Activated CD8-positive, alpha-beta memory T cell treated with anti-CD3 and anti-CD28 coated beads, Interleukin-2, amount 10 ng/mL, durations not matched to agents 7 days and 5 days (primary cell): Measurements from ENCODE around the gene B4GALT1. TPM values are rescaled to one million over a fixed set of nuclear protein-coding genes. Genes with fewer than 3 reads are reported as not detected.

ENCODE experiments used
- ATAC-seq: fragments of 150-1000 bp; cut with Tn5 transposase; one replicate; pipeline ENCODE4 v1.10.0; 2021; ENCODE audit warnings: moderate library complexity
- CTCF ChIA-PET: fragments of 350-600 bp; sonication (Branson Sonifier 250); formaldehyde crosslinking; loops from one replicate; lab custom pipeline; 2021; ENCODE audit warnings: antibody characterized with exemption; lab: Charles Lee
- DNase-seq: peaks from one replicate; pipeline ENCODE4 v3.0.0-alpha.2; 2020
- H3K27ac Mint-ChIP-seq: one replicate; pipeline ENCODE4 v1.8.0; 2021; ENCODE audit warnings: mild to moderate bottlenecking, mixed read lengths
- H3K27me3 Mint-ChIP-seq: one replicate; pipeline ENCODE4 v1.8.0; 2021; ENCODE audit warnings: mixed read lengths
- H3K36me3 Mint-ChIP-seq: one replicate; pipeline ENCODE4 v1.8.0; 2021; ENCODE audit warnings: mild to moderate bottlenecking, mixed read lengths
- H3K4me1 Mint-ChIP-seq: one replicate; pipeline ENCODE4 v1.8.0; 2021; ENCODE audit warnings: mixed read lengths
- H3K4me3 Mint-ChIP-seq: one replicate; pipeline ENCODE4 v1.8.0; 2021; ENCODE audit warnings: mild to moderate bottlenecking, moderate library complexity, mixed read lengths
- H3K9me3 Mint-ChIP-seq: one replicate; pipeline ENCODE4 v1.8.0; 2022; ENCODE audit warnings: low read depth, mixed read lengths
- total RNA-seq, 2 experiments: library from RNA; stranded (reverse); gene quantifications; one replicate each; pipeline ENCODE4 v1.2.3, GENCODE V29; 2021

Gene B4GALT1, protein sequence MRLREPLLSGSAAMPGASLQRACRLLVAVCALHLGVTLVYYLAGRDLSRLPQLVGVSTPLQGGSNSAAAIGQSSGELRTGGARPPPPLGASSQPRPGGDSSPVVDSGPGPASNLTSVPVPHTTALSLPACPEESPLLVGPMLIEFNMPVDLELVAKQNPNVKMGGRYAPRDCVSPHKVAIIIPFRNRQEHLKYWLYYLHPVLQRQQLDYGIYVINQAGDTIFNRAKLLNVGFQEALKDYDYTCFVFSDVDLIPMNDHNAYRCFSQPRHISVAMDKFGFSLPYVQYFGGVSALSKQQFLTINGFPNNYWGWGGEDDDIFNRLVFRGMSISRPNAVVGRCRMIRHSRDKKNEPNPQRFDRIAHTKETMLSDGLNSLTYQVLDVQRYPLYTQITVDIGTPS
- 10 to 100 TPM; 33.8 to 35.2 TPM for total RNA-seq

- peaks cover 49% of the 10 kb centered on the region for H3K4me1 Mint-ChIP-seq
- peaks cover 2% of the 10 kb centered on the region for H3K36me3 Mint-ChIP-seq
- H3K27ac Mint-ChIP-seq = peak within 1 kb of the TSS; percentile 96
- DNase-seq (peak; percentile 97), ATAC-seq (peak; percentile 77)
- H3K9me3 Mint-ChIP-seq = no peaks in the 10 kb centered on the region
- peak within 1 kb of the TSS; percentile 93 for H3K4me3 Mint-ChIP-seq
- CTCF ChIA-PET = interaction anchor here (0.7 to 2.1 kb wide), 7 partner anchors 9 to 87 kb away, joined by 3 to 8 read pairs (median 4); no protein-coding TSS in a partner anchor
- no peaks in the 10 kb centered on the region for H3K27me3 Mint-ChIP-seq
Measured at GRCh38 chr9:33167084-33167971, at the start of gene B4GALT1. TSS of gene B4GALT1 (minus strand) at chr9:33167336. CDS start at chr9:33167169, 167 bp downstream.

- CTCF ChIA-PET = interaction anchor here (1.3 kb wide), 1 partner anchor 93 kb away, joined by 3 read pairs; no protein-coding TSS in a partner anchor
- Mint-ChIP-seq H3K4me1 (peaks cover 3% of the 10 kb centered on the region), H3K27me3 (peaks cover 15% of the 10 kb centered on the region), H3K36me3 (no peaks in the 10 kb centered on the region), H3K9me3 (no peaks in the 10 kb centered on the region), H3K4me3 (no peak overlapping the region), H3K27ac (no peak overlapping the region)
- no peak for DNase-seq
- no peak for ATAC-seq
Measured at GRCh38 chr9:33211695-33212393, 44.7 kb upstream of the B4GALT1 start.

- Mint-ChIP-seq H3K9me3 (no peaks in the 10 kb centered on the region), H3K4me1 (peaks cover 3% of the 10 kb centered on the region), H3K4me3 (no peak overlapping the region), H3K27me3 (peaks cover 2% of the 10 kb centered on the region), H3K27ac (no peak overlapping the region), H3K36me3 (no peaks in the 10 kb centered on the region)
- CTCF ChIA-PET = no interaction called here
- ATAC-seq = no peak
- DNase-seq = no peak
Measured at GRCh38 chr9:33210006-33210715, 43.0 kb upstream of the B4GALT1 start.

DNA sequence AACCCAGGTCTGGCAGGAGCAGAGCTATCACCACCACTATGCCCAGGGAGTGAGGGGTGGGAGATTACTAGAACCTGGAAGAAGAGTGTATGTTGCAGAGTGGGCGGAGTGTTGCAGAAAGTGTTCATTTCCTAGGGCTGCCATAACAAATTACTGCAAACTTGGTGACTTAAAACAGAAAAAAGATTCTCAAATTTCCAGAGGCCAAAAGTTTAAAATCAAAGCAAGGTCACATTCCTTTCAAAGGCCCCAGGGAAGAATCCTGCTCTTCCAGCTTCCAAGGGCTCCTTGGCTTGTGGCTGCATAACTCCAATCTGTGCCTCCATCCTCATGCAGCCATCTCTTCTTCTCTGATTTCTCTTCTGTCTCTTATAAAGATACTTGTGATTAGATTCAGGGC lies 42.3 kb upstream of the B4GALT1 start:
- Mint-ChIP-seq H3K27me3 (peaks cover 2% of the 10 kb centered on the region), H3K36me3 (no peaks in the 10 kb centered on the region), H3K4me1 (peaks cover 2% of the 10 kb centered on the region), H3K27ac (no peak overlapping the region), H3K9me3 (no peaks in the 10 kb centered on the region), H3K4me3 (no peak overlapping the region)
- ATAC-seq (no peak), DNase-seq (no peak)
- CTCF ChIA-PET = no interaction called here

DNA sequence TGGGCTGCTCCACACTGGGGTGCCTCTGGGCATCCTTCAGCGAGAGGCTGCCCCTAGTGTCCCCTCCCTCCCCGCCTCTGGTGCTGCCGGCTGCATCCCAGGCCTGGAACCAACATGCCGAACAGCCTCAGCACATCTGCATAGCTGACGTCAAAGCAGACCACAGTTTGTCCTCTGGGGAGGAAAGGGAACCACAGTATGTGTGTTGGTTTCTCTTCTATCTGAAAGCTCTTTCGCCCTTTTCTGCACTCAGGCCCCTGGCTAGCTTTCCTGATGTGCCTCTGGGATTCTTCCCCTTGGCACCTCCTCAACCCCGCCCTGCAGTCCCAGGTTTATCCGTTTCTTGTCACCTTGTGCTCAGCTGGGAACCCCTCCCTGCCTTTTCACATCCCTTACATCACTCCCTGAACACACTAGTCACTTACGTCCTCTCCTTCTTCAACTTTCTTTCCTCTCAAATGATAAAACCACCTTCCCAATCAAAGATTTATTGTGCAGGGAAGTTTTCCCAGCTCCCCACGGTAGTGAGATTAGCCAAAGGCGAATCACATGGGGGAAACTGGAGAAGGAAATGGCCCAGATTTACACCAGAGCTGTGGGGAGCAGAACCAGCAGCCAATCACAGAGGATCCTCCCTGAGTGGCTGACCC lies 35.5 kb upstream of the B4GALT1 start:
- H3K4me1 Mint-ChIP-seq = peaks cover 32% of the 10 kb centered on the region
- CTCF ChIA-PET = interaction anchor here (1.0 to 2.2 kb wide), 5 partner anchors 10 to 35 kb away, joined by 3 to 8 read pairs (median 3); partner anchors contain the start of gene B4GALT1
- H3K4me3 Mint-ChIP-seq = peak overlapping the region; percentile 18
- peaks cover 10% of the 10 kb centered on the region for H3K27me3 Mint-ChIP-seq
- no peaks in the 10 kb centered on the region for H3K9me3 Mint-ChIP-seq
- H3K27ac Mint-ChIP-seq = peak overlapping the region; percentile 87
- H3K36me3 Mint-ChIP-seq = no peaks in the 10 kb centered on the region
- ATAC-seq (peak; percentile 98), DNase-seq (peak; percentile 87)

DNA sequence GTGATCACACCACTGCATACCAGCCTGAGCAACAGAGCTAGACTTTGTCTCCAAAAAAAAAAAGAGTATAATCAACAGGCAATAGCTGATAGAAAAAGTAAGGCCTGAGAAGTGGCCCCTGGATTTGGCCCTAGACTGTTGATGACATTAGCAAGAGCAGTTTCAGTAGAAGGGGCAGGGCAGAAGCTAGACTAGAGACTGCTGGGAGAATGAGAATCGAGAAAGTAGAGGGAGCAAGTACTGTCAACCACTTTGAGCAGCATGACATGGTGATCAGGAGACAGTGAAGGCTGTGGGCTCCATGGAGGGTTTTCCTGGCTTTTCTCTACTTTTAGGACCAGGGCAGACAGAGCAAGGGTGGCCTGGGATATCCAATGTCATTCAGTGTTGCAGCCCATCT lies 34.9 kb upstream of the B4GALT1 start:
- H3K27me3 Mint-ChIP-seq = peaks cover 10% of the 10 kb centered on the region
- H3K9me3 Mint-ChIP-seq = no peaks in the 10 kb centered on the region
- ATAC-seq (peak; percentile 20), DNase-seq (no peak)
- CTCF ChIA-PET = interaction anchor here (1.0 to 2.2 kb wide), 4 partner anchors 9 to 31 kb away, joined by 3 to 8 read pairs (median 3); no protein-coding TSS in a partner anchor
- H3K27ac Mint-ChIP-seq = peak overlapping the region; percentile 87
- peaks cover 32% of the 10 kb centered on the region for H3K4me1 Mint-ChIP-seq
- H3K4me3 Mint-ChIP-seq = peak overlapping the region; percentile 7
- no peaks in the 10 kb centered on the region for H3K36me3 Mint-ChIP-seq

DNA sequence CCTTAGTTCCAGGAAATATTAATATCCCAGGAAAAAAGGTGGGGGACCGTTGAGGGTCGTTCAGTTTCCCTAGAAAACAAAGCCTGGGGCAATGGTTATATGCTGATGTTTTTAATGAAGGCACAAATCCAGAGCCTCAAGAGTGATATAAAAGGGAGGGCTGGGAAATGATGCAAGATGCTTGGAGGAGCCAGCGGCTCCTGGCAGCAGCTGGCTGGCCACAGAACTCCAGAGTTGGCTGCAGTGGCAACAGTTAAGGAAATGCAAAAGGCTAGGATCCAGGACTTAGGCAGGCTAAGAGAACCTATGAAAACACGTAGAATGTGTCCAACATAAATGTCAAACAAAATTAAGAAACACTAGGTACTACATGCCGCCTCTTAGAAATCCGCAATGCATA lies 31.0 kb upstream of the B4GALT1 start:
- H3K4me1 Mint-ChIP-seq = peaks cover 27% of the 10 kb centered on the region
- H3K27ac Mint-ChIP-seq = no peak overlapping the region
- no peak for DNase-seq
- H3K36me3 Mint-ChIP-seq = no peaks in the 10 kb centered on the region
- no peak overlapping the region for H3K4me3 Mint-ChIP-seq
- no peaks in the 10 kb centered on the region for H3K9me3 Mint-ChIP-seq
- ATAC-seq = no peak
- peaks cover 5% of the 10 kb centered on the region for H3K27me3 Mint-ChIP-seq
- CTCF ChIA-PET = no interaction called here

- no peak overlapping the region for H3K27ac Mint-ChIP-seq
- DNase-seq (no peak), ATAC-seq (no peak)
- H3K4me1 Mint-ChIP-seq = peaks cover 21% of the 10 kb centered on the region
- CTCF ChIA-PET = no interaction called here
- H3K36me3 Mint-ChIP-seq = no peaks in the 10 kb centered on the region
- H3K4me3 Mint-ChIP-seq = no peak overlapping the region
- peaks cover 5% of the 10 kb centered on the region for H3K27me3 Mint-ChIP-seq
- no peaks in the 10 kb centered on the region for H3K9me3 Mint-ChIP-seq
Measured at GRCh38 chr9:33197279-33198152, 30.4 kb upstream of the B4GALT1 start.

DNA sequence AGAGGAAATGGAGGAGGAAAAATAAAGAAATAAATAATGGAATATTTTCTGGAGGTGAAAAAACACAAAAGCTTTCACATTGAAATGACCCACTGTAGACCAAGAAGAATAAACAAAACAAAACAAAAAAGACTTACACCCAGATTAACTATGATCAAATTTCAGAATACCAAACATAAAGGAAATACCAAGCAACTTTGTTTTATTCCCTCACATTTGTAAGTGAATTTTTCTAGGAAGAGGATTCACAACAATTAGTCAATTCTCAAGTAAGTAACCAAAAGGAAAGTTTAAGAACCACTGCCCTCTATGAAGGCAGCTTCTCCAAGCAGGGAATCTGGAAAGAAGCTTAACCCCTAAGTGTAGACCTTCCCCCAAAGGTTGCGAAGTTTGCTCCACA lies 29.6 kb upstream of the B4GALT1 start:
- CTCF ChIA-PET = no interaction called here
- H3K27me3 Mint-ChIP-seq = peaks cover 5% of the 10 kb centered on the region

DNA sequence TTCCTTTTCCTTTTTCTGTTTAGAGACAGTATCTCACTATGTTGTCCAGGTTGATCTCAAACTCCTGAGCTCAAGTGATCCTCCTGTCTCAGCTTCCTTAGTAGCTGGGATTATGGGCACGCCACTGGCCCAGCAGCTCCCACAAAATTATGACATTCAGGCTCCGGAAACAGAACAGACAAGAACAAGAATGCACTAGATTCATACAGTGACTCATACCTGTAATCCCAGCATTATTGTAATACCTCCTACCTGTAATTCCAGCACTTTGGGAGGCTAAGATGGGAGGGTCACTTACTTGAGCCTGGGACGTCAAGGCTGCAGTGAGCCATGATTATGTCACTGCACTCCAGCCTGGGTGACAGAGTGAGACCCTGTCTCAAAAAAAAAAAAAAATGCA lies 26.7 kb upstream of the B4GALT1 start:
- ATAC-seq = no peak
- CTCF ChIA-PET = interaction anchor here (0.9 to 1.0 kb wide), 2 partner anchors 10 to 430 kb away, joined by 3 to 4 read pairs; no protein-coding TSS in a partner anchor

More for the DNA sequence above, 29.6 kb upstream of the B4GALT1 start:
- no peaks in the 10 kb centered on the region for H3K9me3 Mint-ChIP-seq
- H3K4me1 Mint-ChIP-seq = peaks cover 13% of the 10 kb centered on the region
- no peaks in the 10 kb centered on the region for H3K36me3 Mint-ChIP-seq
- no peak overlapping the region for H3K4me3 Mint-ChIP-seq
- ATAC-seq = no peak
- no peak for DNase-seq
- H3K27ac Mint-ChIP-seq = no peak overlapping the region

DNA sequence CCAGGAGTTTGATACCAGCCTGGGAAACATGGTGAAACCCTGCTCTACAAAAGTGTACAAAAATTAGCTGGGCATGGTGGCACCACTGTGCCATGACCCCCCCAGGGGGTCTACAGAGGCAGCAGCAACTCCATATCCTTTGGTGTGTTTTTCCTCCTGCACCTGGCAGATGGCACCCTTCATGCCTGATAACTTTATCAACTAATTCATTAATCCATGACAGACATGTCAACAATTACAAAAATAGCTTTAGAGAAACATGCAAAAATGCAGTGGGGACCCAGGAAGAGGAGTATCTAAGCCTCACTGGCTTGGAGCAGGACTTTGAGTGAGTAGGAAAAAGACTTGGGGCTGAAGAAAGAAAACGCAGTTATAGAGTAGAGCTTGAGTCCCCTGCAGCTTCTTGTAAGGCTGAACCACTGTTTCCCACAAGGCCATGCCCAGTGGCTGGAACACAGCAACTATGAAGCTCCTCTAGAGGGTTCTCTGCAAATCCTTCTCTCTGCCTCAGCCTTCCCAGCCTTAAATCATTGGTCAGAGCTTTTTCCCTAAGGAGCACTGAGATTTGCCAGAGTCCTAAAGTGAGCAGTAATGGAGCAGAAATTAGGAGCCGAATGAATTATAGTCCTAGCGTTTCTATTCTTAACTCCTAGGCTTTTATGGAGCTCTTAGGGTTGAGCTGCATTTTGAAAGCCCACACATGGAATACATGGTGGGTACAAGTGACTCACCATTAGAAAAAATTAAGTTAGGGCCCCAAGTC lies 25.5 kb upstream of the B4GALT1 start:
- no peaks in the 10 kb centered on the region for H3K9me3 Mint-ChIP-seq
- peaks cover 9% of the 10 kb centered on the region for H3K27me3 Mint-ChIP-seq
- no peak overlapping the region for H3K27ac Mint-ChIP-seq
- ATAC-seq (no peak), DNase-seq (no peak)
- CTCF ChIA-PET = interaction anchor here (0.7 kb wide), 1 partner anchor 9 kb away, joined by 3 read pairs; no protein-coding TSS in a partner anchor
- no peaks in the 10 kb centered on the region for H3K36me3 Mint-ChIP-seq
- no peak overlapping the region for H3K4me3 Mint-ChIP-seq
- no peaks in the 10 kb centered on the region for H3K4me1 Mint-ChIP-seq

More for the DNA sequence above, 26.7 kb upstream of the B4GALT1 start:
- H3K9me3 Mint-ChIP-seq = no peaks in the 10 kb centered on the region
- no peaks in the 10 kb centered on the region for H3K36me3 Mint-ChIP-seq
- DNase-seq = no peak
- peaks cover 6% of the 10 kb centered on the region for H3K27me3 Mint-ChIP-seq
- no peak overlapping the region for H3K27ac Mint-ChIP-seq
- no peaks in the 10 kb centered on the region for H3K4me1 Mint-ChIP-seq
- H3K4me3 Mint-ChIP-seq = no peak overlapping the region
